Left forelimb (tissue), 1 donor: ENCODE data around the gene ZNHIT3.
"Not testable (repeated sequence)": the region's sequence is repeated elsewhere in the genome, so short reads cannot be mapped to it uniquely, and the experiment has no call there.

Source experiments
- DNase-seq: peaks from one replicate; pipeline ENCODE4 v3.0.0-alpha.2; 2018; ENCODE audit warnings: low spot score

ZNHIT3 gene

DNA sequence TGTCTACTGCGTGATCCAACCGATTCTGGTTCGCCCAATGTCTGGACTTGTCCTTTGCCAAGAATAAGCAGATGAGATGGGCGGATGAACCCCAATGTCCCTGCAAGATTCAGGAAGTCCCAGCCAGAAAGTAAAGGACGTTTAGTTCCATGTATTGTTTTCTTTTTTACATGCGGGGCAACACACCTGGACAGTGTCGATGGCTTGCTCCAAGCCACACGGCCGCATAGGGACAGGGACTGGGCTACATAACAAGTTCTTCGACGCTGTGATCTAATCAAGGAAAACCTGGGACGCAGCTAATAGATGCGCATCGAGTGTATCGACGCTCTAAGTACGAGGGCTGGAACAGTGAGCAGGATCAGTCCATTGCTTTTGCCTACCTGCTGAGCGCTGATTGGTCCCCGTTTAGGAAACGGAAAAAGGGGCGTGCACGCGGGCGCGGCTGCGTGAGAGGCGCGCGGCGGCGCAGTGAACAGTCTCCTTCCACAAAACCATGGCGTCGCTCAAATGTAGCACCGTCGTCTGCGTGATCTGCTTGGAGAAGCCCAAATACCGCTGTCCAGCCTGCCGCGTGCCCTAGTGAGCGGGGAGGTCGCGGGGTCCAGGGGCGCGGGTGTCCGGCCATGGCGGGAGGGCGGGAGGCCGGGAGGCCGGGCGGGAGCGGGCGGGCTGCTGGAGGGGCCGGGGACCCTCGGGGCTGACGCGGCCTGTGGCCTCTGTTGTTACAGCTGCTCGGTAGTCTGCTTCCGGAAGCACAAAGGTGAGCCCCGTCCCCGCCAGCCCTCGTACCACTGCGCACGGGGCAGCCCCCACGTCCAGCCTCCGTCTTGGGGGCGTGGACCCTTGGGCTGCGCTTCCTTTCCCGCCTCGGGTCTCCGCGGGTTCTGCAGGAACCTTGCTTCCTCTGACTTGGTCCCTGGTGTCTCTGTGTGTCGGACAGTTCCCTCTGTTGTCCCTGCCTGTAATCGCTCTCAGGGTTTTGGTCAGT lies at the start of gene ZNHIT3:
ZNHIT3 (plus strand) TSS at position 478 of the 991 bp plus-strand sequence; CDS start at position 497, 19 bp downstream.
- DNase-seq: peak; percentile 94

DNA sequence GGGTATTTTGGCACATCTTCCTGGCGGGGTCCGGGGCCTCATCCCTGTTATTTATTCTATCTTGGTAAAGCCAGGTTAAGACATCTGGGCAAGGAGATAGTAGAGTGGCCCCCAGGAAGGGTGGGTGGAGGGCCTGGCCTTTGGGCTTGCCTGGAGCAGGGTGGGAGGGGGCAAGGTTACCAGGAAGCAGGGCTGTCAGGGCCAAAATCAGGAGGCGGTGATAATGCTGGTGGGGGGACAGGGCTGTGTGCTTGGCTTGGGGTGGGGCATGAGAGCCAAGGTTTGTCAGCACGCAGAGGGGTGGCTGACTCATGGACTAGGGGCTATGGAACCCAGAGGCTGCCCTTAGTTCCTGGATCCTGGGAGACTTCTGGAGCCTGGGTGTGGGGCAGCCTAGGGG lies 44.7 kb upstream of the ZNHIT3 start:
- DNase-seq: not testable (repeated sequence)

DNA sequence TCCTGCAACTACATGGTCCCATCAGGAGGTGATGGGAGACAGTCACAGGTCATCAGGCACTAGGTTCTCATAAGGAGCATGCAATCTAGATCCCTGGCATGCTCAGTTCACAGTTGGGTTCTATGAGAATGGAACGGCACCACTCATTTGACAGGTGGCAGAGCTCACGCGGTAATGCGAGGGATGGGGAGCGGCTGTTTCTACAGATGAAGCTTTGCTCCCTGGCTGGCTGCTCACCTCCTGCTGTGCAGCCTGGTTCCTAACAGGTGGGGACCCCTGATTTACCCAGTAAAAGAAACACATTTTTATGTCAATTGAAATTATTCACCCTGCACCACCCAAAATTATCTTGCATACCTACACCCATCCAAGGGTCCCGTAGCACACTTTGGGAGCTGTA lies 42.7 kb upstream of the ZNHIT3 start:
- DNase-seq: no peak

DNA sequence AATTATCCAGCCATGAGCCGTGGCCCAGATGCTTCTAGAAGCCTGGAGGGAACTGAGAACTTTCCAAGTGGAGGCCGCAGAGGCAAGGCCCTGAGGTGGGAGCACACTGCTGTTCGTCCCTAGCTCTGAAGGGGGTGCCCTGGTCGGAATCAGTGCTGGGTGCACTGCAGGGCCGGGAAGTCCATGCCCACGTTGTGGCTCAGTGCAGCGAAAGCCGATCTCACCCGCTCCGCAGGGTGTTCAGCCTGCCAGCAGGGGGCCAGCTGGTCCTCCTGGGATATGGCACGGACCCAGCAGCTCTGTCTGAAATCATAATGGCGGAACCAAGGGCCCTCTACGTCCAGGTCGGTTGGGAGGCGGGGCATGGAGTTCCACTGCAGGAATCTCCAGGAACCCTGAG lies 36.5 kb upstream of the ZNHIT3 start:
- not testable (repeated sequence) for DNase-seq

DNA sequence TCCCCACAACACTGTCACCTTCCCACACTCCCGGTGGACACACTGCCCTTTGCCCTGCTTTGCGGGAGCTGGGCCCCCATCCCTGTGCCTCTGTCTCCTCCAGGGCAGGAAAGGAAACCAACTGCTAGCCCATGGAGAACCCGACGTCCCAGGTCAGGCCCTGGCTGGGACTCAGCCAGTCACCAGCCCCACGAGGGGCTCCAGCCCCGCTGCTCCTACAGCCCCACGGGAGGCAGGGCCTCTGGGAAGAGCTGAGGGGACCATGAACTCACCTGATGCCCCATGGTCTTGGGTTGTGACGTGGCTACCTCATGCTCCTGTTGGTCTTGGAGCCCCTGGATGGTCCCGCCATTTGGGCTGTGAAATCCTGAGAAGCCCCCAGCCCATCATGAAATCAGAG lies 33.6 kb upstream of the ZNHIT3 start:
- not testable (repeated sequence) for DNase-seq

DNA sequence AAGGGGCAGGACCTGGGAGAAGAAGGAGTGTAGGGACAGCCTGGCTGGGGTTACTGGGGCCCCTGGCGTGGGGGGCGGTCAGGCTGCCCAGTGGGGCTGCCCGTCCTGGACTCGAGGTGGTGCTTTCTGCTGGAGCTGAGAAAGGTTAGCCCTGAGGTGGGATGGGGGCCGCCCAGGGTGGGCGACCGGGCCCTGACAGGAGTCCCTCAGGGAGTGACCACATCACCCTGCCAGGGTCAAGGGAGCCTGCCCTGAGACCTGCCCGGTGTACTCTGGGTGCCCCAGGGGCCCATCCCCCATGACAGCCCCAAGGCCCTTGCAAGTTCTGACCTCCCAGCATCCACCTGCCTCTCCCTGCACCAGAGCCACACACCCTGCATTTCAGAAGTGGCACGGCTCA lies 28.8 kb upstream of the ZNHIT3 start:
- DNase-seq: not testable (repeated sequence)

DNA sequence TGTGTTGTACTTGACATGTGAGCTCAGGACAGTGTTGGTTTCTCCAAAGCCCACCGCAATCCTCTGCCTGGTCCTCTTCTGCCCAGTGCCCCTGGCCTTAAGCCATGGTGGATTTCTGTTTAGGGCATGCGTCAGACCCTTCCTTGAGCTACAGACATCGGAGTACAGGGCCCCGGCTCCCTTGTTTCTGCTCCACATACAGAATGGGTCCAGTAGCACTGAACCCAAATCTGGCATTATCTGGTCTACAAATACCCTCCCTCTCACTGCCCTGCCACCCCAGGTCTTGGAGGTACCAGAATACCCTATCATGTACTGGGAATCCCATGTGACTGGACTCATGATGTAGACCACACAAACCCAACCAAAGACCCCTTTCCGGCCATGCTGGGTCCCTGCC lies 27.4 kb upstream of the ZNHIT3 start:
- DNase-seq: peak; percentile 31

DNA sequence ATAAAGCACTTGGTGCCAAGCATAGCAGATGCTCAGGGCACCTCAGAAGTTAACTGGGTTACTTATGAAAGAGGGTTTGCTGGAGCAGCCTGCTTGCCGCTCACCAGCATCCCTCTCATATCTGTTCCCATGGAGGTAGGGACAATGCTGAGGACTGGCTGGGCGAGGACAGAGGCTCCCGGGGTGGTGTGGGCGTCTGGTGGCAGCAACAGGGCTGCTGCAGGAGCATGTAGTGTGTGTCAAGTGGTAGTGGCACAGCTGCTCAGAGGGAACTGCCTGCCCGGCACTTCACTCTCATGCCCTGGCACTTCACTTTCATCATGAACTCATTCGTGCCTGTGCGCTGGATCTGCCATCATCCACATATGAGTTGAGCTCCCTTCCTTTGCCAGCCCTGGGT lies 26.9 kb upstream of the ZNHIT3 start:
- no peak for DNase-seq

DNA sequence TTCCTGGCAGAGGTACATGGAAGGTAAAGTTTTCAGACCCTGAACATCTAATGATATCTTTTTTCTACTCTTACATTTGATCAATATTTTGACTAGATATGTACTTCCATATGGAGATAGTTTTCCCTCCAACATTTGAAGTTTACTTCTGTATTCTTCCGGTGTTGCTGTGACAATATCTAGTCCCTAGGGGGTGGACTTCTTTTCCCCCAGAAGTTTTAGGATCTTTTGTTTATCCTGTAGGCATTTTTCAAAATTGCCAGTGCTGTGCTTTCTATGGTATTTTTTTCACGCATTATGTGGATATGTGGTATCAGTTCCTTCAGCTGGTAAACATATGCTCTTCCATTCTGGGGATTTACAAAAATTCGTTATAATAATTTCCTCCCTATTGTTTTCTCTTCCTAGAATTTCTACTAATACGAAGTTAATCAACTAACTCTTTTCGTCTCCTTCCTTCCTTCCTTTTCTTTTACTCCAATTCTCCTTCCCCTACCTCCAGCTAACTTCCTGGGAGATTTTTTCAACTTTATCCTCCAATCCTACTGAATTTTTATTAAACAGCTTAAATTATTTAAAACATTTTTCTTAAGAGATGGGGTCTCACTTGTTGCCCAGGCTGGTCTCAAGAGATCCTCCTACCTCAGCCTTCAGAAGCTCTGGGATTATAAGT lies 26.1 kb upstream of the ZNHIT3 start:
- no peak for DNase-seq

DNA sequence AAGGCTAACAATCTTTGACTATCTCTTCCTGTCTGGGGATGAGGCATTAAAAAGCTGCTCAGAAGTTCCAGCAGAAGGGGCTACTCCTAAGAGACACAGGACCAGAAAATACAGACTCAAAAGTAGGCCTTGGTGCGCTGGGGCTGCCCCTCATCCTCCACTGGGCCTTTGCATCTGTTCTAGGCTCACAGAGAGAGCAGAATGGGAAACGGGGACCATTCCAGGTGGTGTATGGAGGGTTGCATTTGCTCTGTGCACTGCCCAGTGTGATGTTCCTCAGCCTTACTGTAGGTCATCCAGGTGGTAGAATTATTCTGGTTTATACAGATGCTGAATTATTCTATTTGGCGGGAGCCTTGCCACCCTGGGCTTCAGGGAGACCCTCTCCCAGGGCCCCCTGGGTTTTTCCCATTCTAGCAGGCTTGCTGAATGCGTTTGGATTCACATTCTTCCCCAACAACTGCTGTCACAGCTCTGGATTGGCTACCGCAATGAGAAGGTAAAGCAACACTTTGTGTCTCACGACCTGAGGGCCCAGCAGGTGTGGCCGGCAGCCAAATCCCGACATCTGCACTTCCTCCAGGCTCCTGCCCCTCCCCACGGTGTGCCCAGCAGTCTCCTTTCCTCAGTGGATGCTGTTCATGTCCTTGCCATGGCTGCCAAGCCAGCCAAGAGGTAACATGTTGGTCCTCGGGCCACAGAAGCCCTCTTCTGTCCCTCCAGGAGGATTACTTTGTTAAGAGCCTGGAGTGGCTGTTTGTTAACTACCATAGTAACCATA lies 25.0 kb upstream of the ZNHIT3 start:
- no peak for DNase-seq

DNA sequence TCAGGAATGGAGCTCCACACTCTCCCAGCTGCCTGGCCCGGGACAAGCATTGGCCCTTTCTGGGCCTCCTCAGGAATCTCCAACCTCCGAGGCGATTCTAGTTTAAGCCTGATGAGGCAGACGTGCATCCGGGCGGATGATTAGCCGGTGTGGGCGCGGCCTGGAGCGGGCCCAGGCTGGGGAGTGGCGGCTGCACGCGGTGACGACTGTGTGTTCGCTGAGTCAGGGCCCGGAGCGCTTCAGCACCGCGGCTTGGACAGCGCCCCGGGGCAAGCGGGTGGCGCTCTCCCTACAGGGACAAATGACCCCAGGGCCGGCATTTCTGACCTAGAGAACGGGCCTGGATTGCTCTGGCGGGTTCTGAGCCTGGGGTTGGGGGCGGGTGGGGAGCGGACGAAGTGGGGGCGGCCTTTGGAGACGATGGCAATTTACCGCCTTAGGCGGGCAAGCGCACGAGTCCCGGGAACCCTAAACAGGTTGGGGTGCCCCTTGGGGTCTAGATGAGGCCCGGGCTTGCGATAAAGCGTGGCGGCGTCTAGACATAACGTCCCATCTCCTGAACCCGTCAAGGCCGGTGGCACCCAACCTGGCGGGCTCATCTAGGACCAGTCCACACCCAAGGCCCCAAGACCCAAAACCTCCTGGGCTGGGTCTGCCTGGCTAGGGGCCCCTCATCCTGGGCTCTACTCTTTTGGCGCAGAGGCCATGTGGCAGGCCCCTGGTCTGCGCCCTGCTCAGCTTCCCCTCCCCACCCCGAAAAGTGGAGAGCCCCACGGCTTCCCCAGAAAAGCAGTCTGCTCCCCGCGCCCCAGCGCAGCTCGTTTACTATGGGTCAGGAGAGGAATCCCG lies 22.3 kb upstream of the ZNHIT3 start:
- DNase-seq: peak; percentile 80

DNA sequence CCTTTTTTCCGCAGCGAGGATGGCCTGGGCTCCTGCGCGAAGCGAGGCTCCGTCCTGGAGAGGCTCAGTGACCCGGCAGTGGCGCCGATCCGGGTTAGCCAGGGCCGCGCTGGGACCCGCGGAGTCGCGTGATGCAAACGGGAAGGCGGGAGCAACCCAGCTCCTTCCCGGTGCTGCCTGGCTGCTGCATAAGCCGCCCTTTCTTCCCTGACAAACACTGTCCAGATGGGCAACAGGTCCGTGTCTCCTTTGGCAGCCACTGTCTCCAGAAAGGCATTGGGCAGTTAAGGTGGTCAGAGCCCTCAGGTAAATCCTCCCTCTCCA lies 21.8 kb upstream of the ZNHIT3 start:
- DNase-seq: no peak

DNA sequence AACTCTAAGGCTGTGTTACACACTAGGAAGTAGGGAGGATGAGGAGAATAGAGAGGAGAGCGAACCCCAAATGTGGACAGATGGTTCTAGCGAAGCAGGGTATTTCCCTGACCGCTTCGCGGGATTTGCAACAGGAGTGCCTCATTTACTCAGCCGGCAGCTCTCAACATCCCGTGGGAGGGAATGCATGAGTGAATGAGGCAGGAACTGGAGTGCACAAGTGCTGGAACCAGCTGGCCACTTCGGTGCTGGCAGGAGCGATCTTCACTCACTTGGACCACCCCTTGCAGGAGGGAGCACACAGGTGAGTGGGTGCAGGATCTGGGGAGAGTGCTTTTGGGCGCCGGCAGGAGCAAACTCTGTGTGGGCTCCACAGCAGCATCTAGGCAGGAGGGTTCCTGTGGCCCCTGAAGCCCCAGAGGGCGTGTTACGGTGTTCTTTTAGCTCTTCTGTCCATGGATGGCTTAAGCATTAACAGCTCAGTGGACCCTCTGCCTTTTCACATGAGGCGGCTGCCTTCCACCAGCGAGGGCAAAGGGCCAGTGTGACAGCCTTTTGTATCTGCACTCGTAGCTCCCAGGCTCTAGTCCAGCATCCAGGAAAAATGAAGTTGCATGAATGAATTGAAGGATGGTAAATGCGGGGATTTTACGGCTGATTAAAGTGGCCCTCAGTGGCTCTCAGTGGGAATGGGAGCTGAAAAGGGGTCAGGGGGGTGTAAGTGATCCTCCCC lies 17.4 kb upstream of the ZNHIT3 start:
- no peak for DNase-seq

DNA sequence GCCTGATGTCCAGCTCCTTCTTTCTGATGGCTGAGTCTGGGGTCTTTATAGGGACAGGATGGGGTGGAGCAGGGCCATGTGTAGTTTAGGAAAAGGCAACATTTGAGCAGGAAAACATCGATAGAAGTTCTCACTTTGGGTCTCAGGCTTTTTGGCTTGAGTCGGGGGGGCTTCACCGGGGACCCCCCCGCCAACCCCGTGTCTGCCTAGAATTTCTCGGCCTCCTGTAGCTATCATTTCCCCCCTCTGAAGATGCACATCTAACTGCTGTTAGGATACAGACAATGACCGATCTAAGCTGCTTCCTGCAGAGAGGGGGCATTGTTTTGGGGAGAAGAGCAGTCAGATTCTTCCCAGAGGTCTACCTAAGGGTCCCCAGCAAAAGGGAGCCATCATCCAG lies 16.7 kb upstream of the ZNHIT3 start:
- no peak for DNase-seq

DNA sequence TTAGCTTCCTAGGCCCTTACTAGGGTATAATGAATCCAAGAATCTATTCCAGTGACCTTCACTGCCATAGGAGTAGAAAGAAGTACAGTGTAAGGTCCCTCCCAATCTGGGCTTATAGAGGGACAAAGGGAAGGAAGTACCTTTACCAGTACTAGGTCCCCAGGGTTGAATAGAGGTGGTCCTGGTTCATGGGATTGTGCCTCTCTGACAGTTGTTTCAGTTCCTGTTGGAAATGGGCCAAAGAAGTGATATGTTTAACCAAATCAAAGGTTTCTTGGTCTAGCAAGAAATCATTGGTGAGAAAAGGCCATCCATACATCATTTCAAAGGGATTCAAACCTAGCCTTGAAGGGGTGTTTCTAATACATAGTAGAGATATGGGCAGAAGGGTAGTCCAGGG lies 16.0 kb upstream of the ZNHIT3 start:
- no peak for DNase-seq

DNA sequence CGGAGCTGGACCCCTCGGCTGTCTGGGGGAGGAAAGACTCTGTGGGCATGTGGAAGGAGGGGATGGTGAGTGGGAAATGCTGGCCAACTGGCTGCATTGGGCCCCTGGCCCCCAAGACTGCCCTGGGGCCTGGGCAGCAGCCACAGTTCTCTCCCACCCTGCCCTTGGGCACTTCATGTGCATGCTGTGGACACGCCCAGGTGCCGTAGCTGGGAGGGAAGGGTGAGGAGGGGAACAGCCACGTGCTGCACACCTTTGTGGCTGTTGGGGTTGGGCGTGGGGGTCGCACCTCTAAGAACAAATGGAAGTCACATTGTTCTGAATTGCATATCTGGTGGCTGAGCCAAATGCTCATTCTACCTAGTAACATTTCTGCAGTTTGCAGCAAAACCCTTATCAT lies 11.9 kb upstream of the ZNHIT3 start:
- no peak for DNase-seq

DNA sequence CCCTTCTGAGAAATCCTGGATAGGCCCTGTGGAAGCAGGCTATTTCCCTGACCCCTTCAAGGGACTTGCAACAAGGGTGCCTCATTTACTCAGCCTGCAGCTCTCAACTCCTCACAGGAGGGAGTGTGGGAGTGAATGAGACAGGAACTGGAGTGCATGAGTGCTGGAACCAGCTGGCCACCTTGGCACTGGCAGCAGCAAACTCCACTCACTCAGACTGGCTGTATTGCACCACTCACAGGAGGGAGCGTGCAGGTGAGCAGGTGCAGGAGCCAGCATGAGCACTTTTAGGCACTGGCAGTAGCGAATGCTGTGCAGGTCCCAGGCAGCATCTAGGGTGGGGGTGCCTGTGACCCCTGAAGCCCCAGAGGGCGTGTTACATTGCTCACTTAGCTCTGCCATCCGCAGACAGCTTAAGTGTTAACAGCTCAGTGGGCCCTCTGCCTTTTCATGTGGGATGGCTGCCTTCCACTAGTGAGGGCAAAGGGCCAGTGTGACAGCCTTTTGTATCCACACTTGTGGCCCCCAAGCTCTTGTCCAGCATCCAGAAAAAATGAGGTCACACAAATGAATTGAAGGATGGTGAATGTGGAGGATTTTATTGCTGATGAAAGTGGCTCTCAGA lies 11.0 kb upstream of the ZNHIT3 start:
- no peak for DNase-seq

DNA sequence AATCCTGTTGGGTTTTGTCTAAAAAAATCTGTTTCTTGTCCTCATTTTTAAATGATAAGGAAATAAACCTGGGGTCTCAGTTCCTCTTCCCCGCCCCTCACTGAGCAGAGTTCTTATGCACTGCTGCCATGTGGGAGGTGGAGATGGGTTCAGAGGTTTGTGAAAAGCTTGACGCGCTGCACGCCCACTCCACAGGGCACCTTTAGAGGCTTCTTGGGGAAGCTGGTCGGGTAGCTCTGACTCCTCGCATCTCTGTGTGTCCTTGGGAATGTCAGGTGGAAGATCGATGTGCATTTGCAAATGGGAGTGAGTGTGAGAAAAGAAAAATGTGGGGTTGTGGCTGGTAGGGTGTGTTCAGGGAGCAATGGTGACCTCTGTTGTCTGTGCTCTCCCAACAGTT lies 4.7 kb upstream of the ZNHIT3 start:
- DNase-seq: no peak

DNA sequence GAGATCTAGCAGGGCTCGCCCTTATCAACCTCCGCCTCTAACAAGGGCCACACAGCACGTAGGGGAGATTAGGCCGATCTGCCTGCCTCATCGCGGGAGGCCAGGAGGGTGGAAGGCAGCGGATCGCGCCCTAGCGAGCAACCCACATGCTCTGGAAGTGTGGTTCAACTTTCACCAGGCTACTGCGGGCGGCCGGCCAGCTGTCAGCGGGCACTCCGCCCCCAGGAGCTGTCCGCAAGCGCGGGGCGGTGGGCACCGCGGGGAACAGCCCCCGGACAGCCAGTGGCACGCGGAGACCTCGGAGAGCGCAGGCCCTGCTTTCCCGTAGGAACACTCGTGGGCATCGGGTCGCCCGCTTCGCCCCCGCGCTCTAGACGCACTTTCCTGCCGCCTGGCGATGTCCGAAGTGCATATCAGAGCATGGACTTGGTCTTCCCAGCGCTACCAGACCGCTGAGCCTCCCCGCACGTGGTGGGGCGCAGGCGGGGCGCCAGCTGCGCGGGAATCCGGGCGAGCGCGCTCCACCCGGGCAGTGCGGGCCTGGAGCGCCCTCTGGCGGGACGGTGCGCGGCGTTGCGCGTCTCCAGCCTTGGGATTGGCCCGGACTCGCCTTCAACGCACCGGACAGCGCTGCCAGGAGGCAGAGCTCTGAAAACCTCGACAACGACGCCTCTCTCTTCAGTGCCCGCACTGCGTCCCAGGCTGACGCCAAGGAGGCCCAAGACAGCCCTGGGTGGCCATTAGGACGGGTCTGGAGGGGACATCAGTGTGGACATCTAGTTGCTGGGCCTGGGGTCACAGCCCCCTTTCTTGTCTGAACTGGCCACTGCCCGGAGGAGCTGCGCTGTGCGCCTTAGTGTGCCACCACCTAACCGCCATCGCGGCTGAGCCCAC lies 3.6 kb upstream of the ZNHIT3 start:
- peak; percentile 90 for DNase-seq
